Measurements from ENCODE around the gene TRIM16.
"Not testable (repeated sequence)": the region's sequence is repeated elsewhere in the genome, so short reads cannot be mapped to it uniquely, and the experiment has no call there.

- TF ChIP-seq CTCF (IDR thresholded peaks at IDR 0.05; ENCODE audit: insufficient read depth, low read length); POLR2AphosphoS5 (IDR thresholded peaks at IDR 0.05; ENCODE audit: low read depth); REST (IDR thresholded peaks at IDR 0.05; ENCODE audit: insufficient replicate concordance, low read depth): not testable (repeated sequence)
Measured at GRCh38 chr17:15623255-15623654, 60.9 kb downstream of the TRIM16 start.

All from HL-60 (cell line).